Measurements from ENCODE around the gene BBLN.

Gene BBLN

DNA sequence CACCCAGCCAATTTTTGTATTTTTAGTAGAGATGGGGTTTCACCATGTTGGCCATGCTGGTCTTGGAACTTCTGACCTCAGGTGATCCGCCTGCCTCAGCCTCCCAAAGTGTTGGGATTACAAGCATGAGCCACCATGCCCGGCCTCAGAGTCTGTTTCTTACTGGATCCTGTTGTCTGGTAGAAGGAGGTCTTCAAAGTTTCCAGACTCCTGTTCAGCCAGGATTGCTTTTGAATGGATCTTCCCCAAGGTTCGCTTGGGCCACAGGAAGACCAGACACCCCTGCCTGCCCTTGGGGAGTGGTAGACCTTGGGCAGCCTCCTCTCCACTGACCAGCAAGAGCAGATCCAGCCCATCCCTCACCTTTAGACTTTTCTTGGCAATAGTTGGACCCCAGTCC, 18.5 kb upstream of the BBLN start:
- TF ChIP-seq, protein P1, sequence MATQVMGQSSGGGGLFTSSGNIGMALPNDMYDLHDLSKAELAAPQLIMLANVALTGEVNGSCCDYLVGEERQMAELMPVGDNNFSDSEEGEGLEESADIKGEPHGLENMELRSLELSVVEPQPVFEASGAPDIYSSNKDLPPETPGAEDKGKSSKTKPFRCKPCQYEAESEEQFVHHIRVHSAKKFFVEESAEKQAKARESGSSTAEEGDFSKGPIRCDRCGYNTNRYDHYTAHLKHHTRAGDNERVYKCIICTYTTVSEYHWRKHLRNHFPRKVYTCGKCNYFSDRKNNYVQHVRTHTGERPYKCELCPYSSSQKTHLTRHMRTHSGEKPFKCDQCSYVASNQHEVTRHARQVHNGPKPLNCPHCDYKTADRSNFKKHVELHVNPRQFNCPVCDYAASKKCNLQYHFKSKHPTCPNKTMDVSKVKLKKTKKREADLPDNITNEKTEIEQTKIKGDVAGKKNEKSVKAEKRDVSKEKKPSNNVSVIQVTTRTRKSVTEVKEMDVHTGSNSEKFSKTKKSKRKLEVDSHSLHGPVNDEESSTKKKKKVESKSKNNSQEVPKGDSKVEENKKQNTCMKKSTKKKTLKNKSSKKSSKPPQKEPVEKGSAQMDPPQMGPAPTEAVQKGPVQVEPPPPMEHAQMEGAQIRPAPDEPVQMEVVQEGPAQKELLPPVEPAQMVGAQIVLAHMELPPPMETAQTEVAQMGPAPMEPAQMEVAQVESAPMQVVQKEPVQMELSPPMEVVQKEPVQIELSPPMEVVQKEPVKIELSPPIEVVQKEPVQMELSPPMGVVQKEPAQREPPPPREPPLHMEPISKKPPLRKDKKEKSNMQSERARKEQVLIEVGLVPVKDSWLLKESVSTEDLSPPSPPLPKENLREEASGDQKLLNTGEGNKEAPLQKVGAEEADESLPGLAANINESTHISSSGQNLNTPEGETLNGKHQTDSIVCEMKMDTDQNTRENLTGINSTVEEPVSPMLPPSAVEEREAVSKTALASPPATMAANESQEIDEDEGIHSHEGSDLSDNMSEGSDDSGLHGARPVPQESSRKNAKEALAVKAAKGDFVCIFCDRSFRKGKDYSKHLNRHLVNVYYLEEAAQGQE (IDR thresholded peaks at IDR 0.05; ENCODE audit: insufficient replicate concordance, low read depth): no peak
- TF ChIP-seq, protein P2, sequence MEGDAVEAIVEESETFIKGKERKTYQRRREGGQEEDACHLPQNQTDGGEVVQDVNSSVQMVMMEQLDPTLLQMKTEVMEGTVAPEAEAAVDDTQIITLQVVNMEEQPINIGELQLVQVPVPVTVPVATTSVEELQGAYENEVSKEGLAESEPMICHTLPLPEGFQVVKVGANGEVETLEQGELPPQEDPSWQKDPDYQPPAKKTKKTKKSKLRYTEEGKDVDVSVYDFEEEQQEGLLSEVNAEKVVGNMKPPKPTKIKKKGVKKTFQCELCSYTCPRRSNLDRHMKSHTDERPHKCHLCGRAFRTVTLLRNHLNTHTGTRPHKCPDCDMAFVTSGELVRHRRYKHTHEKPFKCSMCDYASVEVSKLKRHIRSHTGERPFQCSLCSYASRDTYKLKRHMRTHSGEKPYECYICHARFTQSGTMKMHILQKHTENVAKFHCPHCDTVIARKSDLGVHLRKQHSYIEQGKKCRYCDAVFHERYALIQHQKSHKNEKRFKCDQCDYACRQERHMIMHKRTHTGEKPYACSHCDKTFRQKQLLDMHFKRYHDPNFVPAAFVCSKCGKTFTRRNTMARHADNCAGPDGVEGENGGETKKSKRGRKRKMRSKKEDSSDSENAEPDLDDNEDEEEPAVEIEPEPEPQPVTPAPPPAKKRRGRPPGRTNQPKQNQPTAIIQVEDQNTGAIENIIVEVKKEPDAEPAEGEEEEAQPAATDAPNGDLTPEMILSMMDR (IDR thresholded peaks at IDR 0.05; ENCODE audit: insufficient read depth, low read length): no peak
- no peak for TF ChIP-seq POLR2AphosphoS5 (IDR thresholded peaks at IDR 0.05; ENCODE audit: low read depth)
- TF ChIP-seq SPI1 (IDR thresholded peaks at IDR 0.05; ENCODE audit: borderline replicate concordance, low read depth): no peak
- no peak for TF ChIP-seq GABPA (IDR thresholded peaks at IDR 0.05; ENCODE audit: low read depth)
- H3K27ac ChIP-seq (replicated peaks): no peak overlapping the region
- H3K27me3 ChIP-seq (ENCODE audit: insufficient read depth, poor library complexity, severe bottlenecking): no peaks in the 10 kb centered on the region
- H3K4me3 ChIP-seq (replicated peaks; ENCODE audit: insufficient read depth, low read length): no peak overlapping the region
- DNase-seq (ENCODE audit: low read depth in 1 of 2, low spot score in 1 of 2): no peak

DNA sequence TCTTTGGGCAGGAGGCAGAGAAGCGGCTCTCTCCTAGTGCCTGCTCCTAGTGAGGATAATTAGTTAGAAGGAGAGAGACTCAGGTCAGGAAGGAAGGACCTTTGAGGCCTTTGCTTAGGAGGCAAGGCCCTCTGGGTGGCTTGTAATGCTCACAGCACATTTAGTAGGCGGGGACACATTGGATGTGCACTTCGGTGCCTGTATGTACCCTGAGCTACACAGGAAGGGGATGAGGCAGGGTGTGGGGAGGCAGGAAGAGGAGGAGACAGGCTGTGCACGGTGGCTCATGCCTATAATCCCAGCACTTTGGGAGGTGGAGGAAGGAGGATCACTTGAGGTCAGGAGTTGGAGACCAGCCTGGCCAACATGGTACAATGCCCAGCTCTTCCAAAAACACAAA, 18.0 kb upstream of the BBLN start:
- Histone ChIP-seq H3K27ac (replicated peaks) (no peak overlapping the region), H3K4me3 (replicated peaks; ENCODE audit: insufficient read depth, low read length) (no peak overlapping the region), H3K27me3 (ENCODE audit: insufficient read depth, poor library complexity, severe bottlenecking) (no peaks in the 10 kb centered on the region)
- no peak for TF ChIP-seq GABPA (IDR thresholded peaks at IDR 0.05; ENCODE audit: low read depth)
- TF ChIP-seq POLR2AphosphoS5 (IDR thresholded peaks at IDR 0.05; ENCODE audit: low read depth): no peak
- no peak for TF ChIP-seq SPI1 (IDR thresholded peaks at IDR 0.05; ENCODE audit: borderline replicate concordance, low read depth)
- TF ChIP-seq, protein P2 (IDR thresholded peaks at IDR 0.05; ENCODE audit: insufficient read depth, low read length): no peak
- TF ChIP-seq, protein P1 (IDR thresholded peaks at IDR 0.05; ENCODE audit: insufficient replicate concordance, low read depth): no peak
- no peak for DNase-seq (ENCODE audit: low read depth in 1 of 2, low spot score in 1 of 2)

DNA sequence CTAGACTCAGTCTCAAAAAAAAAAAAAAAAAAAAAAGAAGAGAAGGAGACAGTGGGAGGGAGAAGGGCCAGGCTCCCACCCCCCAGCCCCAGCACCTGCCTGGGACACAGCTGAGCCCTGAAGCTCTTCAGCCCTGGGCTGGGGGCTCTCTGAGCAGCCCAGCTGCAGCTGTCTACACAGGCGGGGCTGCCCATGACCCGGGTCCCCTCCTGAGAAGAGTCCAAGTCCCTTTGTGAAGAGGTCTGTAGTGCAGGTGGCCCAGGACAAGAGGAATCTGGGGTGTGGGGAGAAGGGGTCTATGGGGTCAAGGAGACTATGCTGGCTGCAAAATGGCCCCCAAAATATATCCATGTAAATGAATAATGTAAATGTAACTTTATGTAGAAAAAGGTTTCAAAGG, 17.5 kb upstream of the BBLN start:
- Histone ChIP-seq H3K4me3 (replicated peaks; ENCODE audit: insufficient read depth, low read length) (no peak overlapping the region), H3K27me3 (ENCODE audit: insufficient read depth, poor library complexity, severe bottlenecking) (no peaks in the 10 kb centered on the region), H3K27ac (replicated peaks) (no peak overlapping the region)
- TF ChIP-seq, protein P1 (IDR thresholded peaks at IDR 0.05; ENCODE audit: insufficient replicate concordance, low read depth): no peak
- no peak for TF ChIP-seq SPI1 (IDR thresholded peaks at IDR 0.05; ENCODE audit: borderline replicate concordance, low read depth)
- TF ChIP-seq, protein P2 (IDR thresholded peaks at IDR 0.05; ENCODE audit: insufficient read depth, low read length): no peak
- TF ChIP-seq POLR2AphosphoS5 (IDR thresholded peaks at IDR 0.05; ENCODE audit: low read depth): no peak
- no peak for TF ChIP-seq GABPA (IDR thresholded peaks at IDR 0.05; ENCODE audit: low read depth)
- DNase-seq (ENCODE audit: low read depth in 1 of 2, low spot score in 1 of 2): no peak
